Endothelial cell of umbilical vein (primary cell): Measurements from ENCODE around the gene RNF213. TPM values are rescaled to one million over a fixed set of nuclear protein-coding genes. Genes with fewer than 3 reads are reported as not detected.

Experiments used
- BruUV-seq: library from RNA; stranded (reverse); fragments of 400-500 nt; replicated peaks from 2 replicates; lab custom pipeline; 2021; lab: Mats Ljungman, UMichigan
- CTCF ChIA-PET: fragments of 300-600, 350-600 bp; sonication (Branson Sonifier 250); formaldehyde crosslinking; loops from one replicate; lab custom pipeline; 2021; ENCODE audit warnings: antibody characterized with exemption, inconsistent platforms; lab: Charles Lee
- POLR2A ChIA-PET: fragments of 300-600, 350-600 bp; sonication (Branson Sonifier 250); formaldehyde crosslinking; loops from one replicate; lab custom pipeline; 2021; ENCODE audit warnings: antibody characterized with exemption, inconsistent platforms; lab: Charles Lee
- DNase-seq: peaks from one replicate; pipeline ENCODE4 v3.0.0-alpha.2; 2011; ENCODE audit warnings: low read depth, low spot score
- FAIRE-seq: peaks from 2 replicates; lab custom pipeline; 2011; peaks lifted over from hg19 to GRCh38; lab: Jason Lieb, UNC
- H2AFZ ChIP-seq: 2 replicates; pipeline ENCODE4 v1.6.0; 2012; ENCODE audit warnings: low read depth, low read length, control low read depth, inconsistent platforms
- H3K27ac ChIP-seq: 2 replicates; pipeline ENCODE4 v1.5.1; 2011; ENCODE audit warnings: low read depth, mild to moderate bottlenecking, control low read depth, low read length, moderate library complexity; ENCODE audit not compliant: insufficient read depth
- H3K27me3 ChIP-seq, 2 experiments: 2 replicates each; pipeline versions ENCODE4 v1.6.0 to v1.6.1; 2011; ENCODE audit warnings: low read length in 2 of 2, mixed read lengths in 1 of 2; ENCODE audit not compliant: control insufficient read depth in 2 of 2, insufficient read depth in 2 of 2
- H3K36me3 ChIP-seq, 2 experiments: 2 replicates in 1 of 2; 3 replicates in 1 of 2; pipeline ENCODE4 v1.5.1; 2011; ENCODE audit warnings: low read length in 2 of 2, mild to moderate bottlenecking in 1 of 2, moderate library complexity in 1 of 2; ENCODE audit not compliant: control insufficient read depth in 2 of 2, insufficient read depth in 2 of 2; ENCODE audit errors: extremely low read depth in 1 of 2
- H3K4me1 ChIP-seq: 3 replicates; pipeline ENCODE4 v1.5.1; 2011; ENCODE audit warnings: mild to moderate bottlenecking, low read length; ENCODE audit not compliant: control insufficient read depth, insufficient read depth; ENCODE audit errors: extremely low read depth
- H3K4me2 ChIP-seq: 2 replicates; pipeline ENCODE4 v1.6.1; 2011; ENCODE audit warnings: low read length, control low read depth, mixed read lengths; ENCODE audit not compliant: insufficient read depth
- H3K4me3 ChIP-seq, 3 experiments: fragments of 200-600 bp in 1 of 3; sonication (generic), shearing (Covaris generic) in 1 of 3; replicated peaks in 1 of 3; 2 replicates each; pipeline ENCODE4 v1.5.1; 2011 to 2016; ENCODE audit warnings: control low read depth in 3 of 3, low read length in 3 of 3, mild to moderate bottlenecking in 2 of 3, inconsistent platforms in 1 of 3, low read depth in 1 of 3, moderate library complexity in 1 of 3; ENCODE audit not compliant: insufficient read depth in 1 of 3
- H3K79me2 ChIP-seq: 2 replicates; pipeline ENCODE4 v1.6.0; 2012; ENCODE audit warnings: low read length, inconsistent platforms; ENCODE audit not compliant: control insufficient read depth, insufficient read depth
- H3K9ac ChIP-seq: replicated peaks from 2 replicates; pipeline ENCODE3; 2011; ENCODE audit warnings: low read length, control low read depth; ENCODE audit not compliant: insufficient read depth; ENCODE audit errors: extremely low read depth
- H3K9me1 ChIP-seq: replicated peaks from 3 replicates; pipeline ENCODE4 v1.6.0; 2011; ENCODE audit warnings: mild to moderate bottlenecking, low read length; ENCODE audit not compliant: control insufficient read depth, insufficient read depth; ENCODE audit errors: extremely low read depth
- H3K9me3 ChIP-seq: replicated peaks from 2 replicates; pipeline ENCODE4 v1.5.1; 2012; ENCODE audit warnings: low read length, inconsistent platforms; ENCODE audit not compliant: control insufficient read depth, insufficient read depth
- H4K20me1 ChIP-seq: replicated peaks from 2 replicates; pipeline ENCODE3; 2011; ENCODE audit warnings: mild to moderate bottlenecking, low read length; ENCODE audit not compliant: control insufficient read depth, insufficient read depth; ENCODE audit errors: extremely low read depth
- EZH2 ChIP-seq: IDR thresholded peaks from 2 replicates; pipeline ENCODE4 v1.6.1; 2012; ENCODE audit warnings: borderline replicate concordance, low read depth, mild to moderate bottlenecking, moderate library complexity, low read length, inconsistent platforms; ENCODE audit not compliant: severe bottlenecking
- FOS ChIP-seq: IDR thresholded peaks from 2 replicates; pipeline ENCODE4 v1.6.1; 2011; ENCODE audit warnings: mild to moderate bottlenecking, low read length, moderate library complexity, borderline replicate concordance; ENCODE audit not compliant: insufficient read depth
- GATA2 ChIP-seq: IDR thresholded peaks from 2 replicates; pipeline ENCODE4 v1.7.0; 2011; ENCODE audit warnings: low read depth, mild to moderate bottlenecking, moderate library complexity, mixed read lengths, low read length; ENCODE audit not compliant: insufficient read length, insufficient read depth
- JUN ChIP-seq: IDR thresholded peaks from 2 replicates; pipeline ENCODE4 v1.6.1; 2011; ENCODE audit warnings: borderline replicate concordance, low read depth; ENCODE audit not compliant: insufficient read length, insufficient read depth
- MAX ChIP-seq: IDR thresholded peaks from 2 replicates; pipeline ENCODE4 v1.6.1; 2011; ENCODE audit not compliant: insufficient read depth, insufficient read length
- MYC ChIP-seq: IDR thresholded peaks from one replicate; pipeline ENCODE4 v1.6.1; 2011; ENCODE audit warnings: mild to moderate bottlenecking, low read depth, low read length
- POLR2A ChIP-seq: IDR thresholded peaks from 2 replicates; pipeline ENCODE4 v1.6.1; 2012; ENCODE audit warnings: low read depth, mild to moderate bottlenecking, control low read depth, low read length
- POLR2AphosphoS5 ChIP-seq: IDR thresholded peaks from 2 replicates; pipeline ENCODE4 v1.6.1; 2012; ENCODE audit warnings: low read depth, mild to moderate bottlenecking, control low read depth, low read length, moderate library complexity; ENCODE audit not compliant: insufficient read depth
- dilution Hi-C: fragments of 300-500 bp; cut with MboI; formaldehyde crosslinking; loops from one replicate; pipeline ENCODE4 v1.15.0; 2019; ENCODE audit warnings: low sequenced_read_pairs; ENCODE audit not compliant: extremely low pct_ligation_motif_present
- intact Hi-C: fragments of 100-400 bp; cut with micrococcal nuclease; formaldehyde crosslinking; loops from one replicate; pipeline ENCODE4 v1.10.0; 2022
- polyA plus RNA-seq, 4 experiments: library from polyadenylated mRNA; depleted of rRNA in 3 of 4; stranded (reverse) in 3 of 4; unstranded in 1 of 4; fragments of >200 nt; gene quantifications; 2 replicates each; pipeline versions ENCODE4 v1.2.1 to v1.2.3, GENCODE V29; 2011 to 2012; ENCODE audit warnings: missing spikeins in 1 of 4
- total RNA-seq: library from RNA; stranded (reverse); gene quantifications from 2 replicates; pipeline ENCODE4 v1.2.3, GENCODE V29; 2021
- TF ChIP-seq, protein P1 (sequence below), 2 donors: IDR thresholded peaks; 1 replicate in 1 of 2; 2 replicates in 1 of 2; pipeline ENCODE4 v1.5.1; 2011; ENCODE audit warnings: low read length in 2 of 2, mild to moderate bottlenecking in 2 of 2, moderate library complexity in 2 of 2, control low read depth in 1 of 2, inconsistent platforms in 1 of 2, low read depth in 1 of 2; ENCODE audit not compliant: insufficient read depth in 1 of 2; ENCODE audit errors: extremely low read depth in 1 of 2

RNF213 gene
- total and polyA plus RNA-seq, 2 donors (not counting 3 experiments of a cell fraction or from before 2014, with no cell fraction given) = 36.5 to 116 TPM

DNA sequence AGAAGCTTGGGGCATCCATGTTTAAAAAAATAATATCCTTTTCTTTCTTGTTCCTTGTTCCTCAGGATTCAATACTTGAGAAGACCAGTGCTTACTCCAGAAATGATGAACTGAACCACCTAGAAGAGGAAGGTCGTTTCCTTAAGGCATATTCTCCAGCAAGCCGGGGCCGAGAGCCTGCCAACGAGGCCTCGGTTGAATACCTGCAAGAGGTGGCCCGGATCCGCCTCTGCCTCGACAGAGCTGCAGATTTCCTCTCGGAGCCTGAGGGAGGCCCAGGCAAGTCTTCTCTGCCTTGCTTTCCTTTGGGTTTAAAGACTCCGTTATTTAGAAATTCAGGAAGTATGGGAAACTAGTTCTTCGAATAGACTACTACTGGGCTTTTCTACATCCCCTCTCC lies 111.8 kb downstream of the RNF213 start:
- no peaks in the 10 kb centered on the region for H4K20me1 ChIP-seq
- no peaks in the 10 kb centered on the region for H3K79me2 ChIP-seq
- ChIA-PET POLR2A (no interaction called here), CTCF (no interaction called here)
- H3K9ac ChIP-seq = no peak overlapping the region
- FAIRE-seq (no peak), DNase-seq (no peak)
- no peaks in the 10 kb centered on the region for H3K9me3 ChIP-seq
- no TSS peak for BruUV-seq
- H2AFZ ChIP-seq = no peak overlapping the region
- H3K4me1 ChIP-seq = no peaks in the 10 kb centered on the region
- dilution Hi-C loops = no loop called here
- H3K4me2 ChIP-seq = no peak overlapping the region
- no peaks in the 10 kb centered on the region for H3K9me1 ChIP-seq
- no peaks in the 10 kb centered on the region for H3K27me3 ChIP-seq
- H3K4me3 ChIP-seq = no peak overlapping the region
- intact Hi-C loops = no loop called here
- no peak overlapping the region for H3K27ac ChIP-seq
- TF ChIP-seq FOS = no peak
- TF ChIP-seq MYC = no peak
- TF ChIP-seq EZH2 = no peak
- TF ChIP-seq JUN = no peak
- no peak for TF ChIP-seq POLR2AphosphoS5
- TF ChIP-seq, protein P1, sequence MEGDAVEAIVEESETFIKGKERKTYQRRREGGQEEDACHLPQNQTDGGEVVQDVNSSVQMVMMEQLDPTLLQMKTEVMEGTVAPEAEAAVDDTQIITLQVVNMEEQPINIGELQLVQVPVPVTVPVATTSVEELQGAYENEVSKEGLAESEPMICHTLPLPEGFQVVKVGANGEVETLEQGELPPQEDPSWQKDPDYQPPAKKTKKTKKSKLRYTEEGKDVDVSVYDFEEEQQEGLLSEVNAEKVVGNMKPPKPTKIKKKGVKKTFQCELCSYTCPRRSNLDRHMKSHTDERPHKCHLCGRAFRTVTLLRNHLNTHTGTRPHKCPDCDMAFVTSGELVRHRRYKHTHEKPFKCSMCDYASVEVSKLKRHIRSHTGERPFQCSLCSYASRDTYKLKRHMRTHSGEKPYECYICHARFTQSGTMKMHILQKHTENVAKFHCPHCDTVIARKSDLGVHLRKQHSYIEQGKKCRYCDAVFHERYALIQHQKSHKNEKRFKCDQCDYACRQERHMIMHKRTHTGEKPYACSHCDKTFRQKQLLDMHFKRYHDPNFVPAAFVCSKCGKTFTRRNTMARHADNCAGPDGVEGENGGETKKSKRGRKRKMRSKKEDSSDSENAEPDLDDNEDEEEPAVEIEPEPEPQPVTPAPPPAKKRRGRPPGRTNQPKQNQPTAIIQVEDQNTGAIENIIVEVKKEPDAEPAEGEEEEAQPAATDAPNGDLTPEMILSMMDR (IDR thresholded peaks at IDR 0.05; ENCODE audit: extremely low read depth in 1 of 2, insufficient read depth in 1 of 2, low read depth in 1 of 2, low read length in 2 of 2) = no peak
- TF ChIP-seq MAX = no peak
- no peak for TF ChIP-seq GATA2
- TF ChIP-seq POLR2A = no peak
- H3K36me3 ChIP-seq = peaks cover 31 to 47% of the 10 kb centered on the region in 2 experiments
